Gastroesophageal sphincter (tissue), 4 donors: ENCODE data around the gene CACNA1C. TPM values are rescaled to one million over a fixed set of nuclear protein-coding genes. Genes with fewer than 3 reads are reported as not detected.

Experiments used
- ATAC-seq: fragments of 150-250 bp; one replicate; pipeline ENCODE4 v1.9.1; 2016; ENCODE audit warnings: mild to moderate bottlenecking, moderate library complexity
- H3K27ac ChIP-seq, 4 donors: fragments of 200-600 bp; sonication (generic) in 3 of 4; 1 replicate in 3 of 4; 2 replicates in 1 of 4; pipeline ENCODE4 v1.5.1; 2016 to 2019
- H3K27me3 ChIP-seq: fragments of 200-600 bp; sonication (generic); one replicate; pipeline ENCODE4 v1.5.1; 2019
- H3K36me3 ChIP-seq, 2 donors: fragments of 200-600 bp; sonication (generic); one replicate each; pipeline ENCODE4 v1.5.1; 2019; ENCODE audit warnings: control low read depth in 1 of 2
- H3K4me1 ChIP-seq, 3 donors: fragments of 200-600 bp; sonication (generic); 1 replicate in 2 of 3; 2 replicates in 1 of 3; pipeline ENCODE4 v1.5.1; 2016 to 2019; ENCODE audit warnings: control low read depth in 2 of 3
- H3K4me3 ChIP-seq, 2 donors: fragments of 200-600 bp; sonication (generic); one replicate each; pipeline ENCODE4 v1.5.1; 2019; ENCODE audit warnings: mild to moderate bottlenecking in 1 of 2, moderate library complexity in 1 of 2
- H3K9me3 ChIP-seq, 3 donors: fragments of 200-600 bp; sonication (generic); one replicate each; pipeline ENCODE4 v1.5.1; 2017 to 2019; ENCODE audit warnings: control low read depth in 2 of 3
- CTCF ChIP-seq, 4 experiments: fragments of 200-600 bp in 2 of 4; fragments of 450-650 bp in 2 of 4; sonication (generic) in 1 of 4; IDR thresholded peaks; one replicate each; pipeline ENCODE4 v1.5.1; 2017 to 2019; ENCODE audit warnings: antibody characterized with exemption in 4 of 4, mild to moderate bottlenecking in 2 of 4, moderate library complexity in 2 of 4
- EP300 ChIP-seq: sonication (generic); formaldehyde crosslinking; IDR thresholded peaks from one replicate; pipeline ENCODE4 v1.6.1; 2017; ENCODE audit warnings: antibody characterized with exemption, mild to moderate bottlenecking
- POLR2A ChIP-seq, 2 donors: fragments of 450-650 bp; IDR thresholded peaks; one replicate each; pipeline ENCODE4 v1.6.1; 2017; ENCODE audit warnings: antibody characterized with exemption in 2 of 2, mild to moderate bottlenecking in 2 of 2, moderate library complexity in 1 of 2
- POLR2AphosphoS5 ChIP-seq: sonication (generic); formaldehyde crosslinking; IDR thresholded peaks from one replicate; pipeline ENCODE4 v1.6.1; 2017; ENCODE audit warnings: antibody characterized with exemption
- WGBS, 2 donors: methylation state at CpG; one replicate each; pipeline ENCODE4 v1.1.5; 2018; ENCODE audit warnings: low coverage in 1 of 2; 5-methylcytosine and 5-hydroxymethylcytosine counted together
- total RNA-seq, 4 donors: library from RNA; depleted of rRNA; stranded (reverse); fragments of >200 nt; gene quantifications; one replicate each; pipeline ENCODE4 v1.1.0, GENCODE V29; 2016

The CACNA1C gene
- total RNA-seq, 4 donors from 2014 or later: 22.9 to 96.2 (median 41.4) TPM

GRCh38 chr12:2455410-2455809, 402.6 kb downstream of the CACNA1C start:
- peaks cover 0 to 71% of the 10 kb centered on the region in 2 donors for H3K36me3 ChIP-seq
- H3K9me3 ChIP-seq: no peaks in the 10 kb centered on the region
- H3K4me3 ChIP-seq: no peak overlapping the region
- WGBS, 2 donors: 93 to 95% methylated on average over 9 of the region's 9 CpGs
- TF ChIP-seq EP300 (no peak), POLR2AphosphoS5 (no peak), CTCF (IDR thresholded peaks at IDR 0.05) (no peak), POLR2A (IDR thresholded peaks at IDR 0.05) (no peak)
- ATAC-seq: no peak
- peaks cover 0 to 4% (median 0%) of the 10 kb centered on the region in 3 donors for H3K4me1 ChIP-seq
- H3K27me3 ChIP-seq: no peaks in the 10 kb centered on the region
- no peak overlapping the region for H3K27ac ChIP-seq

- TF ChIP-seq CTCF (IDR thresholded peaks at IDR 0.05) (no peak), EP300 (no peak), POLR2A (IDR thresholded peaks at IDR 0.05) (no peak), POLR2AphosphoS5 (no peak)
- ATAC-seq: no peak
- 91% methylated on average over 5 to 12 of the region's 12 CpGs for WGBS, 2 donors
- Histone ChIP-seq H3K27ac (no peak overlapping the region), H3K4me3 (no peak overlapping the region), H3K9me3 (no peaks in the 10 kb centered on the region), H3K4me1 (peaks cover 0 to 4% (median 0%) of the 10 kb centered on the region in 3 donors), H3K27me3 (no peaks in the 10 kb centered on the region), H3K36me3 (peaks cover 0 to 74% of the 10 kb centered on the region in 2 donors)
These were observed 403.5 kb downstream of the CACNA1C start for GRCh38 chr12:2456122-2456812.

GRCh38 chr12:2456813-2457186, 404.0 kb downstream of the CACNA1C start:
- TF ChIP-seq EP300 (no peak), CTCF (IDR thresholded peaks at IDR 0.05) (no peak), POLR2A (IDR thresholded peaks at IDR 0.05) (no peak), POLR2AphosphoS5 (no peak)
- peaks cover 0 to 76% of the 10 kb centered on the region in 2 donors for H3K36me3 ChIP-seq
- H3K27me3 ChIP-seq: no peaks in the 10 kb centered on the region
- H3K4me3 ChIP-seq: no peak overlapping the region
- no peaks in the 10 kb centered on the region for H3K9me3 ChIP-seq
- no peak overlapping the region for H3K27ac ChIP-seq
- H3K4me1 ChIP-seq: peaks cover 0 to 4% (median 0%) of the 10 kb centered on the region in 3 donors
- no peak for ATAC-seq
- WGBS, 2 donors: 60 to 97% methylated on average over 1 to 4 of the region's 6 CpGs

GRCh38 chr12:2457215-2457932, 404.6 kb downstream of the CACNA1C start:
- TF ChIP-seq CTCF (IDR thresholded peaks at IDR 0.05): no peak
- TF ChIP-seq EP300: no peak
- TF ChIP-seq POLR2A (IDR thresholded peaks at IDR 0.05): no peak
- no peak for TF ChIP-seq POLR2AphosphoS5
- 71 to 85% methylated on average over 8 to 18 of the region's 23 CpGs for WGBS, 2 donors
- no peaks in the 10 kb centered on the region for H3K9me3 ChIP-seq
- ATAC-seq: no peak
- no peak overlapping the region for H3K4me3 ChIP-seq
- peak overlapping the region in 1 of 4 donors; percentile 22 for H3K27ac ChIP-seq
- peaks cover 0 to 4% (median 0%) of the 10 kb centered on the region in 3 donors for H3K4me1 ChIP-seq
- peaks cover 0 to 78% of the 10 kb centered on the region in 2 donors for H3K36me3 ChIP-seq
- no peaks in the 10 kb centered on the region for H3K27me3 ChIP-seq
